T47D (cell line): Measurements from ENCODE around the gene DYRK1A.

Source experiments
- DNase-seq, 2 experiments: peaks; one replicate each; pipeline versions ENCODE4 v3.0.0 to v3.0.0-alpha.2; 2011 to 2012; ENCODE audit warnings: low read depth in 1 of 2, low spot score in 1 of 2
- JUND ChIP-seq: IDR thresholded peaks from 2 replicates; pipeline ENCODE4 v1.6.1; 2012; ENCODE audit warnings: low read depth
- in situ Hi-C: cut with HindIII; loops from 2 replicates; pipeline ENCODE4 v1.10.0; 2016; ENCODE audit warnings: low sequenced_read_pairs, low pct_unique_long_range_greater_than_20kb

DYRK1A gene

GRCh38 chr21:37381883-37382585 is 15.5 kb downstream of the DYRK1A start:
- in situ Hi-C loops, result no loop called here
- no peak for TF ChIP-seq JUND
- DNase-seq, result no peak

GRCh38 chr21:37383086-37383485 is 16.5 kb downstream of the DYRK1A start:
- no peak for TF ChIP-seq JUND
- in situ Hi-C loops, result no loop called here
- DNase-seq, result no peak

GRCh38 chr21:37383784-37384311 is 17.3 kb downstream of the DYRK1A start:
- no peak for DNase-seq
- TF ChIP-seq JUND, result no peak
- in situ Hi-C loops, result no loop called here

GRCh38 chr21:37384416-37384815 is 17.8 kb downstream of the DYRK1A start:
- in situ Hi-C loops, result no loop called here
- no peak for TF ChIP-seq JUND
- DNase-seq, result no peak

- no peak for DNase-seq
- no peak for TF ChIP-seq JUND
- in situ Hi-C loops, result no loop called here
These were observed 18.7 kb downstream of the DYRK1A start for GRCh38 chr21:37385179-37385765.

- no peak for DNase-seq
- in situ Hi-C loops, result no loop called here
- TF ChIP-seq JUND, result no peak
These were observed 19.6 kb downstream of the DYRK1A start for GRCh38 chr21:37386151-37386550.

- no peak for DNase-seq
- TF ChIP-seq JUND, result no peak
- in situ Hi-C loops, result no loop called here
These were observed 22.9 kb downstream of the DYRK1A start for GRCh38 chr21:37389456-37389855.

GRCh38 chr21:37391666-37392065 is 25.1 kb downstream of the DYRK1A start:
- in situ Hi-C loops, result no loop called here
- no peak for DNase-seq
- no peak for TF ChIP-seq JUND

- DNase-seq, result no peak
- in situ Hi-C loops, result no loop called here
- no peak for TF ChIP-seq JUND
These were observed 25.9 kb downstream of the DYRK1A start for GRCh38 chr21:37392441-37392840.

GRCh38 chr21:37393030-37393429 is 26.5 kb downstream of the DYRK1A start:
- DNase-seq, result no peak
- in situ Hi-C loops, result no loop called here
- TF ChIP-seq JUND, result no peak

- in situ Hi-C loops, result no loop called here
- no peak for DNase-seq
These were observed 27.2 kb downstream of the DYRK1A start for GRCh38 chr21:37393786-37394185.

GRCh38 chr21:37395961-37396360 is 29.4 kb downstream of the DYRK1A start:
- in situ Hi-C loops, result no loop called here
- no peak for DNase-seq
- no peak for TF ChIP-seq JUND

More at GRCh38 chr21:37393786-37394185, 27.2 kb downstream of the DYRK1A start:
- TF ChIP-seq JUND, result no peak

- no peak for DNase-seq
- no peak for TF ChIP-seq JUND
- in situ Hi-C loops, result no loop called here
These were observed 30.3 kb downstream of the DYRK1A start for GRCh38 chr21:37396855-37397254.
